GM19467 (cell line): ENCODE measurements around the gene UQCRFS1.
A peak's percentile ranks its signal among the peaks of the same experiment; 100 is the strongest.
"Not testable (repeated sequence)": the region's sequence is repeated elsewhere in the genome, so short reads cannot be mapped to it uniquely, and the experiment has no call there.

Experiments used
- ATAC-seq: cut with Tn5 transposase; IDR thresholded peaks from one replicate; pipeline ENCODE4 v1.9.1; 2021; ENCODE audit warnings: mild to moderate bottlenecking, moderate library complexity; ENCODE audit not compliant: unreplicated experiment

Gene UQCRFS1

GRCh38 chr19:29212648-29213573 is at the start of gene UQCRFS1:
Gene UQCRFS1 (minus strand): TSS chr19:29213151. CDS start chr19:29213118, 33 bp downstream.
- peak; percentile 96 for ATAC-seq

GRCh38 chr19:29262085-29262484 is 49.1 kb upstream of the UQCRFS1 start:
- ATAC-seq = no peak

- ATAC-seq = no peak
These were observed 47.7 kb upstream of the UQCRFS1 start for GRCh38 chr19:29260477-29261317.

- ATAC-seq = no peak
These were observed 46.9 kb upstream of the UQCRFS1 start for GRCh38 chr19:29259867-29260281.

GRCh38 chr19:29259153-29259552 is 46.2 kb upstream of the UQCRFS1 start:
- ATAC-seq = no peak

- ATAC-seq = no peak
These were observed 43.6 kb upstream of the UQCRFS1 start for GRCh38 chr19:29256516-29256915.

- no peak for ATAC-seq
These were observed 43.0 kb upstream of the UQCRFS1 start for GRCh38 chr19:29255912-29256311.

GRCh38 chr19:29255006-29255405 is 42.1 kb upstream of the UQCRFS1 start:
- ATAC-seq = no peak

GRCh38 chr19:29249798-29250197 is 36.8 kb upstream of the UQCRFS1 start:
- ATAC-seq = not testable (repeated sequence)

- ATAC-seq = no peak
These were observed 35.4 kb upstream of the UQCRFS1 start for GRCh38 chr19:29248332-29248844.

GRCh38 chr19:29247872-29248271 is 34.9 kb upstream of the UQCRFS1 start:
- ATAC-seq = no peak

- no peak for ATAC-seq
These were observed 34.5 kb upstream of the UQCRFS1 start for GRCh38 chr19:29247471-29247870.

GRCh38 chr19:29247051-29247450 is 34.1 kb upstream of the UQCRFS1 start:
- ATAC-seq = no peak

- no peak for ATAC-seq
These were observed 32.3 kb upstream of the UQCRFS1 start for GRCh38 chr19:29245215-29245614.

- no peak for ATAC-seq
These were observed 28.4 kb upstream of the UQCRFS1 start for GRCh38 chr19:29241324-29241723.

- no peak for ATAC-seq
These were observed 26.3 kb upstream of the UQCRFS1 start for GRCh38 chr19:29239213-29239776.

- ATAC-seq = no peak
These were observed 20.6 kb upstream of the UQCRFS1 start for GRCh38 chr19:29233591-29233990.

- no peak for ATAC-seq
These were observed 19.4 kb upstream of the UQCRFS1 start for GRCh38 chr19:29232315-29232852.

- not testable (repeated sequence) for ATAC-seq
These were observed 18.4 kb upstream of the UQCRFS1 start for GRCh38 chr19:29231306-29231705.

- ATAC-seq = no peak
These were observed 4.7 kb upstream of the UQCRFS1 start for GRCh38 chr19:29217616-29218015.

- no peak for ATAC-seq
These were observed 3.1 kb upstream of the UQCRFS1 start for GRCh38 chr19:29216021-29216420.
